NCI-H526 (cell line): ENCODE data around the gene ZBTB8OS.
A peak's percentile ranks its signal among the peaks of the same experiment; 100 is the strongest.
"Not testable (repeated sequence)": the region's sequence is repeated elsewhere in the genome, so short reads cannot be mapped to it uniquely, and the experiment has no call there.

Source experiments
- DNase-seq, 2 experiments: peaks; one replicate each; lab custom pipeline; 2025; lab: John Stamatoyannopoulos, UW

Gene ZBTB8OS

GRCh38 chr1:32650752-32651460 lies 556 bp upstream of the ZBTB8OS start, which contains the start of gene RBBP4:
Gene RBBP4 (plus strand): TSS chr1:32651208. CDS start chr1:32651307, 99 bp downstream.
- DNase-seq, result peak; percentile 91 to 98

DNA sequence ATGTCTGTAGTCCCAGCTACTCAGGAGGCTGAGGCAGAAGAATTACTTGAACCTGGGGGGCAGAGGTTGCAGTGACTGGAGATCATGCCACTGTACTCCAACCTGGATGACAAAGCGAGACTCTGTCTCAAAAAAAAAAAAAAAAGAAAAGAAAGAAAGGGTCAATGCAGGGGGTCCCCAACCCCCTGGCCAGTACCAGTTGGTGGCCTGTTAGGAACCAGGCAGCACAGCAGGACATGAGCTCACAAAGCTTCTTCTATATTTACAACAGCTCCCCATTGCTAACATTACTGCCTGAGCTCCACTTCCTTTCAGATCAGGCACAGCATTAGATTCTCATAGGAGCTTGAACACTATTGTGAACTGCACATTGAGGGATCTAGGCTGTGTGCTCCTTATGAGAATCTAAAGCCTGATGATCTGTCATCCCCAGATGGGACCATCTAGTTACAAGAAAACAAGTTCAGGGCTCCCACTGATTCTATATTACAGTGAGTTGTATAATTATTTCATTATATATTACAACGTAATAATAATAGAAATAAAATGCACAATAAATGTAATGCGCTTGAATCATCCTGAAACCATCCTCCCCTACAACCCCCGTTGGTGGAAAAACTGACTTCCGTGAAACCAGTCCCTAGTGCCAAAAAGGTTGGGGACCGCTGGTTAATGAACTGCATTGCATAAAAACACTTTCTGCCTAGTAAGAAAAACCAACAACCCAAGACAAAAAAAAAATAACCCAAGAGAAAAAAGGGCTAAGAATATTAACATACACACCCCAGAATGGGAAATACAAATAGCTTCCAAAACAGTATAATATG lies 2.8 kb downstream of the ZBTB8OS start:
- DNase-seq, result no peak

GRCh38 chr1:32644426-32644825 lies 5.9 kb downstream of the ZBTB8OS start:
- no peak for DNase-seq

GRCh38 chr1:32642292-32642827 lies 8.0 kb downstream of the ZBTB8OS start:
- not testable (repeated sequence) for DNase-seq

DNA sequence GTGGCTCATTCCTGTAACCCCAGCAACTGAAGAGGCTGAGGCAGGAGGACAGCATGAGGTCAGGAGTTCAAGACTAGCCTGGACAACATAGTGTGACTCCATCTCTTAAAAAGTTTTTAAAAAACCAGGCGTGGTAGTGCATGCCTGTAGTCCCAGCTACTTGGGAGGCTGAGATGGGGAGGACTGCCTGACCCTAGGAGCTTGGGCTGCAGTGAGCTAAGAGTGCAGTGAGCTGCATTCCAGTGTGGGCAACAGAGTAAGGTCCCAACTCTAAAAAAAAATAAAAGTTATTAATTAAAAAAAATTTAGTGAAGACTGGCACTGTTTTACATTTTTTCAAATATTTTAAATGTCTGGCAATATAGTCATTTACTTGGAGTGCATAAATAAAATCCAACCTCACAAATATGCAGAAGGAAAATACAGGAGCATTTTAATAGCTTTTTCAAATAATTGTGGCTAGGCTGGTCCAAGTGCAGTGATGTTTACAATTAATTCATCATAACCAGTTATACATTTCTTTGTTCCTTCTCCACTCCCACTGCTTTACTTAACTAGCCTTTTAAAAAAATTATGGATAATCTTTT lies 10.8 kb downstream of the ZBTB8OS start:
- no peak for DNase-seq

DNA sequence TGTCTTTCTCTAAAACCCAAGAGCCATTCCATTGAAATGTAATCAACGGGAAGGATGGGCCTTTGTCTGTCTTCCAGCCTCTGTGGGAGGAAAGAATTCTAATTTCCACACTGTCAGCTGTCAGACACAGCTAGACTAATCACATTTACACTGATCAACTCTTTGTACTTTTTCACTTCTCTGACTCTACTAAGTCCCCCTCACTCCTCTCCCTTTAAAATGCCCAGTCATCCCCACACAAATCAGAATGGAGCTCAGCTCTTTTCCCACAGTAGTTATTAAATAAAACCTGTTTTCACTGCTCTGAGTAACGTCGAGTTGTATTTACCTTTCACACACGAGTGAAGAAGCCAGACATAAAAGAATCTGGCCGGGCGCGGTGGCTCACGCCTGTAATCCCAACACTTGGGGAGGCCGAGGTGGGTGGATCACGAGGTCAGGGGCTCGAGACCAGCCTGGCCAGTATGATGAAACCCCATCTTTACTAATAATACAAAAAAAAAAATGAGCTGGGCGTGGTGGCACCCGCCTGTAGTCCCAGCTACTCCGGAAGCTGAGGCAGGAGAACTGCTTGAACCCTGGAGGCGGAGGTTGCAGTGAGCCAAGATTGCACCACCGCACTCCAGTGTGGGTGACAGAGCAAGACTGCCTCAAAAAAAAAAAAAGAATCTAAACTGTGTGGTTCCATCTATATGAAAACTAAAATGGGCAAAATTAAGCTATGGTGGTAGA lies 13.3 kb downstream of the ZBTB8OS start:
- no peak for DNase-seq

GRCh38 chr1:32635508-32636277 lies 14.7 kb downstream of the ZBTB8OS start:
- no peak for DNase-seq

- DNase-seq, result no peak
These were observed 17.5 kb downstream of the ZBTB8OS start for GRCh38 chr1:32632829-32633228.

- not testable (repeated sequence) for DNase-seq
These were observed 20.2 kb downstream of the ZBTB8OS start for GRCh38 chr1:32630173-32630572.

DNA sequence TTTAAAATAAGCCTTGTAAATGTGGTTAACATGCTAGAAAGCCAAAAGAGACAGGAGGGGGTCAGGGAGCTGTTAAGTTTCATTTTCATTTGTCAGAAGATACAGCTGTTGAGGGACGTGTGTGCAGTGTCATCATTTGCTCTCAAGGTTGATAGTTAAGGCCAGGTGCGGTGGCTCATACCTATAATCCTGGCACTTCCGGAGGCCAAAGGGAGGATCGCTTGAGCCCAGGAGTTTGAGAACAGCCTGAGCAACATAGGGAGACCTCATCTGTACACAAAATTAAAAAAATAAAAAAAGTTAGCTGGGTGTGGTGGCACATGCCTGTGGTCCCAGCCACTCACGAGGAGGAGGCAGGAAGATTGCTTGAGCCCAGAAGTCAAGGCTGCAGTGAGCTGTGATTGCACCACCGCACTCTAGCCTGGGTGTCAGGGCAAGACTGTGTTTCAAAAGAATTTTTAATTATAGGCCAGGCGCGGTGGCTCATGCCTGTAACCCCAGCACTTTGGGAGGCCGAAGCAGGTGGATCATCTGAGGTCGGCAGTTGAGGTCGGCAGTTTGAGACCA lies 22.7 kb downstream of the ZBTB8OS start:
- DNase-seq, result no peak

DNA sequence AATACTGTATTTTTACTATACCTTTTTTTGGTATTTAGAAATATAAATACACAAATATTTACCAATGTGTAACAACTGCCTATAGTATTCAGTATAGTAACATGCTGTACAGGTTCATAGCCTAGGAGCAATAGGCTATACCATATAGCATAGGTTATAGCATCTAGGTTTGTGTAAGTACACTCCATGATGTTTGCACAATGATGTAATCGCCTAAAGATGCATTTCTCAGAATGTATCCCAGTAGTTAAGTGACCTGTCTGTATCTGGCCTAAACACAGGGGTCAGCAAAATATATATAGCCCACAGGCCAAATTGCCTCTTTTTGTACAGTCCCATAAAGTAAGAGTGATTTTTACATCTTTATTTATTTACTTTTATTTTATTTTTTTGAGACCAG lies 24.2 kb downstream of the ZBTB8OS start:
- no peak for DNase-seq

- DNase-seq, result no peak
These were observed 26.6 kb downstream of the ZBTB8OS start for GRCh38 chr1:32623775-32624174.

GRCh38 chr1:32622806-32623681 lies 27.3 kb downstream of the ZBTB8OS start:
- no peak for DNase-seq

DNA sequence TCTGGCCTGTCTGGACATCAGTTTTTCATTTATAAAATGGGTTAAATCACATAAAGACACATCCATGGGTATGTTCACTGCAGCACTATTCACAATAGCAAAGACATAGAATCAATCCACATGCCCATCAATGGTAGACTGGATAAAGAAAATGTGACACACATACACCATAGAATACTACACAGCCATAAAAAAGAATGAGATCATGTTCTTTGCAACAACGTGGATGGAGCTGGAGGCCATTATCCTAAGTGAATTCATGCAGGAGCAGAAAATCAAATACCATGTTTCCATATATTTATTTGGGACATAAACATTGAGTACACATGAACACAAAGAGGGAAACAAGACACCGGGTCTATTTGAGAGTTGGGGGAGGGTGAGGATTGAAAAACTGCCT lies 28.1 kb downstream of the ZBTB8OS start:
- DNase-seq, result no peak

GRCh38 chr1:32619701-32620485 lies 30.5 kb downstream of the ZBTB8OS start:
- no peak for DNase-seq

DNA sequence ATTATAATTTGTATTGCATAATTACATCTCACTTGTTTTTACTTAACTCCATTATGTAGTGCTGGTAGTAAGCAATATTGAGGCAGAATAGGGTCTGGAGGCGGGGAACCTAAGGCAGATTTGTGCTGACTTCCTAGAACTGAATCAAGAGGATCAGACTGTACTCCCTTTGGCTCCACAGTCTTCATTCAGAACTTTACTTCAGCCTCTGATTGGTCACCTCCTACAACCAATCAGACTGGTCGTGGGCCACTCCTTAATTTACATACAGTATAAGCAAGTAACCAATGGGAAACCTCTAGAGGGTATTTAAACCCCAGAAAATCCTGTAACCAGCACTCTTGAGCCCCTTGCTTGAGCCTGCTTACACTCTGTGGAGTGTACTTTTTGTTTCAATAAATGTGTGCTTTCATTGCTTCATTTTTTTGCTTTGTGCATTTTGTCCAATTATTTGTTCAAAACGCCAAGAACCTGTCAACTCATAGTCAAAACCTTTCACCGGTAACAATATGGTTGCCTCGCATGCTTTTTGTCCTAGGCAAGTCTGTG lies 31.6 kb downstream of the ZBTB8OS start:
- peak in 1 of 2 experiments; percentile 15 for DNase-seq

- no peak for DNase-seq
These were observed 36.9 kb downstream of the ZBTB8OS start for GRCh38 chr1:32613472-32613871.

DNA sequence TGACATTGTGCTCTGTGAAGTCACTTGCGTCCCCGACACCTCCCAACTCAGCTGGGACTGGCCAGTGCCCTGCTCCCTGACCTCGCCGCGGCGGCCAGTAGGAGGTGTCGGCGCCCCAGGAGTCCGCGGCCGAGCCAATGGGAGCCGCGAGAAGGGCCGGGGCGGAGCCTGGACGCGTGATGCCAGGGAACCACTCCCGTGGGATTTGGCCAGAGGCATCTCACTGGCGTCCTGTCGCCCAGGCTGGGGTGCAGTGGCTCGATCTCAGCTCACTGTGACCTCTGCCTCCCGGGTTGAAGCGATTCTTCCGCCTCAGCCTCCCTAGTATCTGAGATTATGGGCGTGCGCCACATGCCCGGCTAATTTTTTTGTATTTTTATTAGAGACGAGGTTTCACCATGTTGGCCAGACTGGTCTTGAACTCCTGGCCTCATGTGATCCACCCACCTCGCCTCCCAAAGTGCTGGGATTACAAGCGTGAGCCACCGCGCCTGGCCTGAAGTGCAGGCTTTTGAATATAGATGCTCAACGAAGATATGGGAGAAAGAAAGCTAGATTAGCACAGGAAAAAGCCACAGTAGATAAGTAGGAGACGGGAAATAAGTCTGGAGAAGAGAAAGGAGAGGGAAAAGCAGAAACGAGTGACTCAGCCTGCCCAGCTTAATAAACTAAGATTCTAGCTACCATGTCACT lies 38.0 kb downstream of the ZBTB8OS start:
- peak; percentile 45 to 93 for DNase-seq
